ENCODE results near the gene CREB3L2.

GRCh38 chr7:137878333-137878961 is 123.4 kb downstream of the CREB3L2 start:
- TF ChIP-seq, protein P1, sequence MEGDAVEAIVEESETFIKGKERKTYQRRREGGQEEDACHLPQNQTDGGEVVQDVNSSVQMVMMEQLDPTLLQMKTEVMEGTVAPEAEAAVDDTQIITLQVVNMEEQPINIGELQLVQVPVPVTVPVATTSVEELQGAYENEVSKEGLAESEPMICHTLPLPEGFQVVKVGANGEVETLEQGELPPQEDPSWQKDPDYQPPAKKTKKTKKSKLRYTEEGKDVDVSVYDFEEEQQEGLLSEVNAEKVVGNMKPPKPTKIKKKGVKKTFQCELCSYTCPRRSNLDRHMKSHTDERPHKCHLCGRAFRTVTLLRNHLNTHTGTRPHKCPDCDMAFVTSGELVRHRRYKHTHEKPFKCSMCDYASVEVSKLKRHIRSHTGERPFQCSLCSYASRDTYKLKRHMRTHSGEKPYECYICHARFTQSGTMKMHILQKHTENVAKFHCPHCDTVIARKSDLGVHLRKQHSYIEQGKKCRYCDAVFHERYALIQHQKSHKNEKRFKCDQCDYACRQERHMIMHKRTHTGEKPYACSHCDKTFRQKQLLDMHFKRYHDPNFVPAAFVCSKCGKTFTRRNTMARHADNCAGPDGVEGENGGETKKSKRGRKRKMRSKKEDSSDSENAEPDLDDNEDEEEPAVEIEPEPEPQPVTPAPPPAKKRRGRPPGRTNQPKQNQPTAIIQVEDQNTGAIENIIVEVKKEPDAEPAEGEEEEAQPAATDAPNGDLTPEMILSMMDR (IDR thresholded peaks at IDR 0.05) = no peak
- TF ChIP-seq POLR2AphosphoS5 (IDR thresholded peaks at IDR 0.05) (no peak), POLR2A (IDR thresholded peaks at IDR 0.05) (no peak)
